DOHH2 (cell line): ENCODE measurements around the gene SHC4.

Experiments used
- H3F3A ChIP-seq: fragments of 200-600 bp; sonication (generic), shearing (Covaris generic); 2 replicates; pipeline ENCODE4 v1.6.0; 2016; ENCODE audit warnings: antibody characterized with exemption, mild to moderate bottlenecking; ENCODE audit not compliant: control insufficient read depth, insufficient read depth
- H3K27ac ChIP-seq: fragments of 200-600 bp; sonication (generic); 2 replicates; pipeline ENCODE4 v1.5.1; 2014; ENCODE audit warnings: low read depth, mild to moderate bottlenecking, low read length, moderate library complexity
- H3K27me3 ChIP-seq: fragments of 200-600 bp; sonication (generic); 2 replicates; pipeline ENCODE4 v1.6.1; 2014; ENCODE audit warnings: mild to moderate bottlenecking, low read length, mixed read lengths; ENCODE audit not compliant: control insufficient read depth
- H3K36me3 ChIP-seq: fragments of 200-600 bp; sonication (generic); 2 replicates; pipeline ENCODE4 v1.6.1; 2014; ENCODE audit warnings: mild to moderate bottlenecking, low read length, moderate library complexity, mixed read lengths; ENCODE audit not compliant: control insufficient read depth
- H3K4me1 ChIP-seq: fragments of 200-600 bp; sonication (generic); 2 replicates; pipeline ENCODE4 v1.6.1; 2014; ENCODE audit warnings: mild to moderate bottlenecking, low read length, mixed read lengths; ENCODE audit not compliant: control insufficient read depth
- H3K4me2 ChIP-seq: fragments of 200-600 bp; sonication (generic); 2 replicates; pipeline ENCODE4 v1.6.0; 2014; ENCODE audit warnings: mild to moderate bottlenecking, low read length, moderate library complexity
- H3K4me3 ChIP-seq: fragments of 200-600 bp; sonication (generic); 2 replicates; pipeline ENCODE4 v1.5.1; 2014; ENCODE audit warnings: mild to moderate bottlenecking, low read length, mixed read lengths
- H3K79me2 ChIP-seq: fragments of 200-600 bp; sonication (generic); 2 replicates; pipeline ENCODE4 v1.6.1; 2014; ENCODE audit warnings: mild to moderate bottlenecking, low read length, mixed read lengths; ENCODE audit not compliant: control insufficient read depth
- H3K9me2 ChIP-seq: fragments of 200-600 bp; sonication (generic); replicated peaks from 2 replicates; pipeline ENCODE4 v1.6.1; 2014; ENCODE audit warnings: mild to moderate bottlenecking, low read length, mixed read lengths; ENCODE audit not compliant: control insufficient read depth
- H3K9me3 ChIP-seq: fragments of 200-600 bp; sonication (generic); 2 replicates; pipeline ENCODE4 v1.6.1; 2014; ENCODE audit warnings: antibody characterized with exemption, low read length, mixed read lengths; ENCODE audit not compliant: control insufficient read depth, insufficient read depth
- H4K20me1 ChIP-seq: fragments of 200-600 bp; sonication (generic); 2 replicates; pipeline ENCODE4 v1.6.0; 2014; ENCODE audit warnings: low read depth, mild to moderate bottlenecking, antibody characterized with exemption, low read length, moderate library complexity; ENCODE audit not compliant: control insufficient read depth, insufficient read depth
- EZH2phosphoT487 ChIP-seq: fragments of 200-600 bp; sonication (generic); IDR thresholded peaks from 2 replicates; pipeline ENCODE4 v1.6.1; 2017; ENCODE audit warnings: borderline replicate concordance, mild to moderate bottlenecking, antibody characterized with exemption, low read length, moderate library complexity, mixed read lengths
- TF ChIP-seq, protein P1 (sequence below): fragments of 200-600 bp; sonication (generic); IDR thresholded peaks from one replicate; pipeline ENCODE4 v1.5.1; 2014; ENCODE audit warnings: antibody characterized with exemption, mild to moderate bottlenecking, low read depth, low read length; ENCODE audit not compliant: poor library complexity, severe bottlenecking

SHC4 gene

DNA sequence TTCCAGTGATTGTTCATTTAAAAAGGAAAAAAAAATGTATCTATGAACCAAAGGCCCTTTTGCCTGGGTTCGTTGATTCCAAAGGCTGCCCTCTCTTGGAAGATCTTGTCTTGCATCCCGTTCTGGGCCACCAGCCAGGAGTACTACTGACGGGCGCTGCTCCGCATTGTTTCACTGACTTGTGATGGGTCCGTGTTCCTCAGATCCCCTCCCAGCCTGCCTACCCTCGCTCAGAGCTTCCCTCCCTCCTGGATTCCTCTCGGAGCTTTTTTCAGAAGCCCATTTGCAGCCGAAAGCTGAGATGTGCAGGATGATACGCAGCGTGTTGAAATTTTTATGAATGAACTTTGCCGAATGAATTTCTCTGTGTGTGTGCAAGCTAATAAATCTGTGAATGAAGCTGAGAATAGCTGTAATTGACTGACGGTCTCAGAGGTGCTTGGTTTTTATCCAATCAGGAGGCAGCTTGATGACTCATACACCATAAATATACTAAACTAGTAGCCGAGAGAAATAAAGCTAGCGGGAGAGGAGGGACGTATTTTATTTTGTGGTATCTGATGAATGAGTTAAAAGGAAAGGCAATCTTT is at the start of gene SHC4:
TSS of gene SHC4 (minus strand) at position 396 of the 590 bp plus-strand sequence. CDS start 904 bp downstream, outside the sequence.
- no peaks in the 10 kb centered on the region for H3K79me2 ChIP-seq
- no peaks in the 10 kb centered on the region for H4K20me1 ChIP-seq
- no peaks in the 10 kb centered on the region for H3K27me3 ChIP-seq
- no peaks in the 10 kb centered on the region for H3K9me3 ChIP-seq
- H3K27ac ChIP-seq: no peak within 1 kb of the TSS
- H3K4me2 ChIP-seq: no peak within 1 kb of the TSS
- no peaks in the 10 kb centered on the region for H3K9me2 ChIP-seq
- H3K4me1 ChIP-seq: no peaks in the 10 kb centered on the region
- H3K36me3 ChIP-seq: no peaks in the 10 kb centered on the region
- H3K4me3 ChIP-seq: no peak within 1 kb of the TSS
- no peak for TF ChIP-seq EZH2phosphoT487
- H3F3A ChIP-seq: no peaks in the 10 kb centered on the region

DNA sequence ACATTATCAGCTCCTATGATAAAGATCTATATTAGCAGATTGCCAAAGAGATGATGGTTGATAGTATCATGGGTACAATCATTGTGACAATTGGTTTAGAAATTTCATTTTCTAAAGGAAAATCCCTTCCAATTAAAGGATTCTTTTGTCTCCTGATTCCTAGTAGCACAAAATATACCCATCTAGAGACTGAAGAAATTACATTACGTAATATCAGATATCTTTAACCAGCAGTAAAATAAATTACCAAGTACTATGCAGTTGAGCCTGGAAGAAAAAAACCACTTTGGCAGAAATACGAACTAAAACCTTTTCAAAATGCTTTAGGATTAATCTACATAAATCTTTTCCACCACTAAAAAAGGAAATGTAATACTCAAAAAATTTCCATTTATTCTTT is 35.6 kb upstream of the SHC4 start:
- Histone ChIP-seq H3K9me2 (no peaks in the 10 kb centered on the region), H3K27ac (no peak overlapping the region), H3K27me3 (no peaks in the 10 kb centered on the region), H3K4me1 (no peaks in the 10 kb centered on the region), H3K9me3 (no peaks in the 10 kb centered on the region), H3K4me3 (no peak overlapping the region), H4K20me1 (no peaks in the 10 kb centered on the region), H3K79me2 (no peaks in the 10 kb centered on the region), H3K36me3 (peaks cover 26% of the 10 kb centered on the region), H3F3A (no peaks in the 10 kb centered on the region), H3K4me2 (no peak overlapping the region)
- TF ChIP-seq EZH2phosphoT487: no peak
- TF ChIP-seq, protein P1, sequence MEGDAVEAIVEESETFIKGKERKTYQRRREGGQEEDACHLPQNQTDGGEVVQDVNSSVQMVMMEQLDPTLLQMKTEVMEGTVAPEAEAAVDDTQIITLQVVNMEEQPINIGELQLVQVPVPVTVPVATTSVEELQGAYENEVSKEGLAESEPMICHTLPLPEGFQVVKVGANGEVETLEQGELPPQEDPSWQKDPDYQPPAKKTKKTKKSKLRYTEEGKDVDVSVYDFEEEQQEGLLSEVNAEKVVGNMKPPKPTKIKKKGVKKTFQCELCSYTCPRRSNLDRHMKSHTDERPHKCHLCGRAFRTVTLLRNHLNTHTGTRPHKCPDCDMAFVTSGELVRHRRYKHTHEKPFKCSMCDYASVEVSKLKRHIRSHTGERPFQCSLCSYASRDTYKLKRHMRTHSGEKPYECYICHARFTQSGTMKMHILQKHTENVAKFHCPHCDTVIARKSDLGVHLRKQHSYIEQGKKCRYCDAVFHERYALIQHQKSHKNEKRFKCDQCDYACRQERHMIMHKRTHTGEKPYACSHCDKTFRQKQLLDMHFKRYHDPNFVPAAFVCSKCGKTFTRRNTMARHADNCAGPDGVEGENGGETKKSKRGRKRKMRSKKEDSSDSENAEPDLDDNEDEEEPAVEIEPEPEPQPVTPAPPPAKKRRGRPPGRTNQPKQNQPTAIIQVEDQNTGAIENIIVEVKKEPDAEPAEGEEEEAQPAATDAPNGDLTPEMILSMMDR: no peak

DNA sequence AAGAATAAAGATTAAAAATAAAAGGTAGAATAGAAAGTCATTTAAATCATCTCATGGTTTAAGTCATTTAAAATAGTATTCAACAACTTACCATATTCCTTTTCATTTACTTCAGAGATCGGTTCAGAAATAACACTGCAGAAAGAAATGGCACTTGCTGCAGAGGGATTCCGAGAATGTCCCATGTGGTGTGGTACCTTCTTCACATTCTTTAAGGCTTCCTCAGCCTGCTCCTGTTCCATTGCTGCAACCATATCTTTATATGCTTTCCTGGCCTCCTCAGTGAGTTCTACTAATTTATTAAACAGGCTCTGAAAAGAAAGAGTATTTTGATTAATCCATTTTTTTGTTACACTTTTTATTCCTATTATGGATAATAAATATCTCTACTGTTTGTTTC is 32.6 kb upstream of the SHC4 start:
- H3K4me2 ChIP-seq: no peak overlapping the region
- no peaks in the 10 kb centered on the region for H3K27me3 ChIP-seq
- TF ChIP-seq, protein P1: no peak
- TF ChIP-seq EZH2phosphoT487: no peak
- H4K20me1 ChIP-seq: no peaks in the 10 kb centered on the region
- no peaks in the 10 kb centered on the region for H3K79me2 ChIP-seq
- H3K9me3 ChIP-seq: no peaks in the 10 kb centered on the region
- H3F3A ChIP-seq: no peaks in the 10 kb centered on the region
- H3K4me1 ChIP-seq: no peaks in the 10 kb centered on the region
- peaks cover 42% of the 10 kb centered on the region for H3K36me3 ChIP-seq
- no peak overlapping the region for H3K27ac ChIP-seq
- no peak overlapping the region for H3K4me3 ChIP-seq
- no peaks in the 10 kb centered on the region for H3K9me2 ChIP-seq

DNA sequence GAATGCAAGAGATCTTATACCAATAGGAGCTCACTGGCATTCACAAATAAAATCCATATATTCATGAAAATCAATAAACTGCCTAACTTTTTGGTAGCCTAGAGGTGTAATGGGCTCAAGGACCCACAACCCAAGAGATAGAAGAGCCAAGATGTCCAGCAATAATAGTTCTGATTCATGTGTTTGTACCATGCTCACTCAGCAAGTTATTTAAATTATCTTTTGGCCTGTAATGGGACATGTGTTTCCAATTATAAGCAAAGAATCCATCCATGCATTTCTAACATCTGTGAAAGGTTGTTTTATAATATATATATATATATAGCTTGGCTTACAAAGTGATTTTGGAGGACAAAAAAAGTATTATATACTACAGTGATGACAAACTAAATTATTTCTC is 29.7 kb upstream of the SHC4 start:
- Histone ChIP-seq H3K27me3 (no peaks in the 10 kb centered on the region), H3F3A (no peaks in the 10 kb centered on the region), H3K27ac (no peak overlapping the region), H4K20me1 (no peaks in the 10 kb centered on the region), H3K9me2 (no peaks in the 10 kb centered on the region), H3K9me3 (no peaks in the 10 kb centered on the region), H3K4me2 (no peak overlapping the region), H3K79me2 (no peaks in the 10 kb centered on the region), H3K4me1 (no peaks in the 10 kb centered on the region), H3K36me3 (peaks cover 27% of the 10 kb centered on the region), H3K4me3 (no peak overlapping the region)
- no peak for TF ChIP-seq EZH2phosphoT487
- TF ChIP-seq, protein P1: no peak
